NB4 (cell line): ENCODE measurements around the gene METTL6.

Source experiments
- CTCF ChIP-seq: IDR thresholded peaks from one replicate; pipeline ENCODE4 v1.5.1; 2012; ENCODE audit warnings: low read depth, low read length
- POLR2A ChIP-seq: IDR thresholded peaks from 2 replicates; pipeline ENCODE4 v1.6.1; 2011; ENCODE audit warnings: mild to moderate bottlenecking; ENCODE audit not compliant: insufficient read length; ENCODE audit errors: extremely low read depth

DNA sequence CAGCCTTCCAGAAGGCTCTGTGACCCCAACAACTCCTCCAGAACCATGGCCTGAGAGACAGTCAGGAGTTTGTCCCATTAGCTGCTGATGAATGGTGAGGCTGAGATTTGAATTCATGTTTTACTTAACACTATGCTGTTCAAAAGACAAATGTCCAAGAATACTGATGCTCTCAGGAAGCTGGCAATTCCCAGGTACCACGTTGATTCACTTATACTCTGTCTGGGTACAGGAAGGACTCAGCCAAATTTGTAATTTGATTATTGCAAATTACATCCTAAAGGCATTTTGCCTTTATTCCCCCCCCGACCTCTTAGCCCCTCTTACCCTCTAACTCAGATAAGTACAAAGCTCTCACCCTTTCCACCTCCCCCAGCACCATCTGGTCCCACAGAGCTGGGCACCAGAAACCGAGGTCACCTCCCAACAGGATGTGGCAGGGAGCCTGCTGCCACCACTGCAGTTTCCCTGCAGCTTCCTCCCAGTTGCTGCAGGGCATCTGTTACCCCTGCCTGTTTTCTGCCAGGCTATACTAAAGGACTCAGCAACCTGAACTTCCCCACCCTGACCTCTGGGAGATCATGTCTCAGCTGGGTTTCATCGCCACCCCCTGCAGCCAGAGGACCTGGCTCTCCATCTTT, 33.7 kb upstream of the METTL6 start:
- TF ChIP-seq CTCF (no peak), POLR2A (no peak)
